Eye (tissue), 1 donor: ENCODE data around the gene NTM.
A peak's percentile ranks its signal among the peaks of the same experiment; 100 is the strongest.

Experiments used
- DNase-seq: peaks from one replicate; pipeline ENCODE4 v3.0.0-alpha.2; 2015

NTM gene

DNA sequence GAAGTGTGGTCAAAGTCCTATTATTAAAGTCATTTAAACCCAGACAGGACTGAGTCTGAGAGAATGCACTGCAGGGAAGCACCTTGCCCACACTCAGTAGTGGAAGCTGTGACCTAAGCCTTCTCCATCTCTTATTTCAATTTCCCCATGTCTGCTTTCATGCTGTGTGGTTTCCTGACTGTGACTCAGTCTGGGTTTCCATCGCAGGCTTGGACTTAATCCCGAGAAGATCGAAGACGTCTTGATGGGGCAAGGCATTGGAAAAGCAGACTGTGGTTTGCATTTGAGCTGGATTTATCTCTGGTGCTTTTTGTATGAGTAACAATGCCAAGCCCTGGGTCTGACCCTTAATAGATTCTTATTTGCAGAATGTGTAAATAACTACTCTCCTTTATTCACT is 238.9 kb downstream of the NTM start:
- no peak for DNase-seq

- DNase-seq, result no peak
Measured at GRCh38 chr11:131609921-131610320, 239.5 kb downstream of the NTM start.

DNA sequence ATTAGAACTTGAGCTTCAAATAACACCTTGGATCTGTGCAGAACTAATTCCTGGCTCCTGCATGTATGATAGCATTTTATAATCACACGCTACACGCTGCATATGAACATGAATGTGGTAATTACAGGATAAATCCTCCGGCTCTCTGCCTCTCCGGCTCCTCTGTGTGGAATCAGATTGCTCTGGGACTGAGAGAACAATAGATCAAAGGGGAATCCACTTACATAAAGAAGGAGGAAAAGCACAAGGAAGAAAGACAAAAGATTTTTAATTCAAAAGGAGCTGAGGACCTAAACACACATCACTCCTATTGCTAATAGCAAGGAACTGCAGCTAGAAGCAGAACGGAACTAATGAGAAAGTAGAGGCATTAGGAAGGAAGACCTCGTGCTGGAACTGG is 240.9 kb downstream of the NTM start:
- DNase-seq, result peak; percentile 38

DNA sequence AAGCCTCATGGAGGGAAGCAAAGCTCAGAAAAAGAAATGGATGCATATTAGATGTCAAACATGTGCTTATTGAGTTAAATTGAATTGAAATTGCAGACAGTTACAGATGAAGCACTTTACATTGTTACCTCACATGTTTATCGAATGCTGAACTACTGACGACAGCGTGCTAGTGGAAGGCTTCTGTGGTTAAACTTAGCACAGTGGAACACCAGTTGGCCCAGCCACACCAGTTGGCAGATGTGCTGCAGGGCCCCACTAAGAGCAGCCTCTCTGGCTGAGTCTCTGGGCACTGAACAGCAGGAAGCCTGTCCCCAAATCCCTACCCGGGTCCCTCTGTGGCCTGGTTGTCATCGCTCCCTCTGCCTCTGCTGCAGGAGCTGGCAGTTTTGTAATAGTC is 242.1 kb downstream of the NTM start:
- no peak for DNase-seq

DNA sequence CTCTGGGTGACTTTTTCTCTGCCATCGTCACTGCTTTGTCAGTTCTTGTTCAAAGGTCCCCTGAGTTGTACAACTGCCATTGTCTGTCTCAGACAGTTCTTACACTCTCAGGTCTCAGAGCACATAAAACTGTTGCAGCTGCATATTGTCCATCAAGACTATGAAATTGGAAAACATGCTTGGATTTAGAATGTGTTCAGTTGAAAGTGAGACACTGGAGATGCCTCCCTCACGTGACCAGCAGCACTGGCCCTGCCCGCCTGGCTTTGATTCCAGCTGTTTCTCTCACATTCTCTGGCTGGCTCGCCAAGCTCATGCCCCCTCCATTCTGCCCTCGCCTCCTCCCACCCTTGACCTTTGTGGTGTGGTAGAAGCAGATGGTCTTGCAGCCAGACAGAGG is 244.2 kb downstream of the NTM start:
- DNase-seq, result peak; percentile 69

DNA sequence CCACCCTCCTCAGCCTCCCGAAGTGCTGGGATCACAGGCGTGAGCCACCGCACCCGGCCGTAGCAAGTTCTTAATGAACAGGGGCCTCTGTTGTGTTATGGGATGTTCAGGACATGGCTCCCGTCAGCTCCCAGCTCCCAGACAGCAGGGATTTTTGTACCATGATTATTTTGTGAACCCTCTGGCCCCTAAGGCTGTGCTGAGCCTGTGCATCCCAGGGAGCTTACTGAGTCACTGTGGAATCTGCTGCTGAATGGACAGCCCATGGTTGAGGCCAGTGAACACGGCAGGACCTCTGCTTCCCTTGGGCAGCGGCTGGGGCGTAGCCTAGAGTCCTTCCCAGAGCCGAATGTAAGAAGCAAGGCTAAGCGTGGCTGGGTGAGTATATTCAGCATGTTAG is 245.2 kb downstream of the NTM start:
- no peak for DNase-seq

- peak; percentile 33 for DNase-seq
Measured at GRCh38 chr11:131616481-131617140, 246.2 kb downstream of the NTM start.

GRCh38 chr11:131618201-131618600 is 247.8 kb downstream of the NTM start:
- DNase-seq, result no peak

DNA sequence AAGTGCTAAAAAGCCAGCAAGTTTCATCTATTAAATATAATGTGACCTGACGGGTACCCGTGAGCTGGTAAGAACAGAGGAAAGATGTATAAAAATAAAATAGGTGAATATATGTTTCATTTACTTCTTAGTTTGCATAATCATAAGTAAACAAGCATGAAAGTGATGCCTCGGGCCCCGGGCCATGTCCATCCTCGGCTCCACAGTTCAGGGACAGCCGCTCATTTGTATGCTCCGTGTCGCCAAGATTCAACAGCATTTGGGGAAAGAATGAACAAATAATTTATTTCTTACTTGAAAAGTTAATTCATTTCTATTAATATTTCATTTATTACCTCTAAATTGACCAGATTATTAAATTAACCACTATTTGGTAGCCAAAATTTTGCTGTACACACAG is 251.8 kb downstream of the NTM start:
- no peak for DNase-seq

- DNase-seq, result no peak
Measured at GRCh38 chr11:131624531-131624930, 254.1 kb downstream of the NTM start.

DNA sequence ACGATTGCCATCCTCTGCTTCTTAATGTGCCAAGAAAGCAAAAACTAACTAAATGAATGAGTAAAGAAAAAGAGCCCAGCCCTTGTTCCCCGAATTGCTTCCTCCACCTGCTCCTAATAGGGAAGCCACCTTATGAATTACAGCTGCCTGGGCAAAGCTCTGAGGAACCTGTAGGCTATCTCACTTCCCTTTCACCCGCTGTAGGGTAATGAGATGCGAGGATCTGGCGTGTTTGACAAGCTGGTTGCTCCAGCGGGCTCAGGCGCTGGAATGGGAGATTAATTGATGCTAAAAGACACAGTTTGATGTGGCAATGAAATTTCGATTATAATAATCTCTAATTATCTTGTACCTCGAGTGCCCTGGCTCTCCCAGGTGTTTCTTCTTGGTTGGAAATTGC is 256.4 kb downstream of the NTM start:
- no peak for DNase-seq

DNA sequence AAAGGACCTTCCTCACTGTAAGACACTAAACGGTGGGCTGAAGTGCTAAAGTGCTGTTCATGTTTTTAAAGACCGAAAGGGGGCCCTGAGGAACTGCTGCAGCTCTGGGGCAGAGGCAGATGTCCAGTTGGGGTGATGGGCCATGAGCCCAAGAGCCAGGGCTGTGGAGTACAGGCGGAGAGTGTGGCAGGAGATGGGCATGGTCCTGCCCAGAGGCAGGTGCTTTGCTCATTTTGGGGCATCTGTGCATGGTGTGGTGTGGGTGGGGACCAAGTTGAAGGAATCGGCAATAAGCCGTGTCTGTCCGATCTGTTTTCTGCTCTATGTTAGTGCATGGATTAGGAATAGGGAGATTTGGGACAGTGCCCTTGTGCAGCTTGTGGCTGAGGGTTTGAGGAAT is 258.3 kb downstream of the NTM start:
- no peak for DNase-seq

DNA sequence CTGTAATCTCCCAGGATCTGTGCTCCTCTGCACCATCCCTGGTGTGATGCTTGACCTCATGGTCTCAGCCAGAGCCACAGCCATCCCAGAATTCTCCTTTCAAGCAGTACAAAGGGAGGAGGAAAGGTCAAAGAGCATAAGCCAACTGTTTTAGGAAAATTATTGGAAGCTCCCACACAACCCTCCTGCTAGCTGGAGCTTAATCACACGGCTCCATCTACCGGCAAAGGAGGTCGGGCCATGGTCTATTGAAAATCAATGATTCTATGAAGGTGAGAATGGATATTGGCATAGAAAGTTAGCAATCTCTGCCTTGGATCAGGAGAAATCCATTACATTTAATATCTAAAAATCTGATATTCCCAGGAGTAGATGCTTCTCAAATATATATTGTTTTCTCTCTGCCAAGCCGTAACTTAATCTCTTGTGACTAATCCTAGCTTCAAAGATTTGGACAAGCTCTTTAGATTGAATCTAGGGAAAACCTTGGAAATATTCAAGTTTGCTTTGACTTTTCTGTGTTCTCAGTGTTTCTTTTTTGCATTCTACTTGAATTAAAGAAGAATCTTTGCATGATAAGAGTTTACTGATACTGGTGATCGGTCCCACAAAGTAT is 259.6 kb downstream of the NTM start:
- no peak for DNase-seq

GRCh38 chr11:131632971-131633370 is 262.6 kb downstream of the NTM start:
- DNase-seq, result no peak

DNA sequence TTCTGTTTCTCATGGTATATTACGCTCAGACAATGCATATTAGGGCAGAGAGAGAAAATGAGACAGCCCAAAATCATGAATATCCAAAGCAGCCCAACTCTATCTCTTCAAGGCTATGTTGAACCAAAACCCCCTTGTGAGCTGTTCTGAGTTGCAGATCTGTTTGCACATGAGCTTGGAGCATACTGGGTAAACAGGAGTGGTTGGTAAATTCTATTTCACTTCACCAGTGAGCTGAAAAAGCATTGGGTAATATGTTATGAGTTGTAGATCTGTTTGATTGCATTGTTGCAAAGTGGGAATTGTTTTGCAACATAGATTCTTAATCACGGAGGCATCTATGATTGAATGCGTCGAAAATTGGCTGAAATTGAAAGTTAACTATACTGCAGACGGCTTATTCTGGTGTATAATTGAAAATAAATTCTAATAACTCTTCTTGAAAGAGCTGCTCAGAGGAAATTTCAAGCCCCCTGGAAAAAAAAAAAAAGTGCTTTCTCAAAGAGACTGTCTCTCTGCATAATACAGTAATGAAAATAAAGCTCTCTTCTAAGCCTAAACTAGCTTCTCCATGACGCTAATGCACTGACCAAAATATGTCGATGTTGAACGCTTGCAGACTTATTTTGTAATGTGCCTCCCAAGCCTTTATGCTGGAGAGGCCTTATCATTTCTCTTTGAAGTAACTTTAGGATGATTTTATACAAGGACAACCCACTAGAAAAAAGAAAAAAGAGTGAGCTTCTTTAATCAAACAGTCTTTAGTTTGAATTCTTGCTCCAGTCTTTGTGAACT is 263.7 kb downstream of the NTM start:
- DNase-seq, result no peak

DNA sequence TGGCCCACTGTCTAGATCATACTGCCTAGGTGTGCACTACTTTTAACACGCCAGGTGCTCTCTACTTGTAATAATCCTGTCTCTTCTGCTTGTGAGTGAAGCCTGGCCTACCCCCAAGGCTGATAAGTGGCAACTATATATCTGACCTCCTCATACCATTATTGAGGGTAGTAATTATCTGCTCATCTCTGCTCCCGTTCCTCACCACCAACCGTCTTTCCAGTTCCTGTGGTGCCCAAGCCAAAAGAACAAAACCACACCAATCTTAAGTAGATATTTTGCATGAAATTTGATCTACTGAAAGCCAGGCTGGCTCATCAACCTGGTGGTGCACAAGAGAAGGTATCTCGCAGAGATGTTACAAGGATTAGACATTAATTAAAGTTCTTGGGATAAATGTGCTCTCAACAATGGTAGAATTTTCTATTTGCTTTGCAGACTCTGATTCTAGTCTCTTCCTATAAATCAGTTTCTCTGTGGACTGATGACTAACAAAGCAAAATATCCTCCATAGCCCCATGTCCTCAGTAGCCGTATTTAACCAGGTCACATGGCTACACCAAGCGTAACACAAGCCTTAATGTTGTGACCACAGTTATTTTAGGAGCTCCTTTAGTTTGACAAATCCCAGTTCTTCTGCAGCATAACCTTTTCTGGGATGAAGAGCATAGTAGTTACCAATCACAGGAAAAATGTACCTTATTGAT is 267.2 kb downstream of the NTM start:
- DNase-seq, result no peak

- DNase-seq, result no peak
Measured at GRCh38 chr11:131638889-131639288, 268.5 kb downstream of the NTM start.

GRCh38 chr11:131640320-131640719 is 269.9 kb downstream of the NTM start:
- DNase-seq, result peak; percentile 77

- peak; percentile 69 for DNase-seq
Measured at GRCh38 chr11:131642756-131643531, 272.5 kb downstream of the NTM start.

DNA sequence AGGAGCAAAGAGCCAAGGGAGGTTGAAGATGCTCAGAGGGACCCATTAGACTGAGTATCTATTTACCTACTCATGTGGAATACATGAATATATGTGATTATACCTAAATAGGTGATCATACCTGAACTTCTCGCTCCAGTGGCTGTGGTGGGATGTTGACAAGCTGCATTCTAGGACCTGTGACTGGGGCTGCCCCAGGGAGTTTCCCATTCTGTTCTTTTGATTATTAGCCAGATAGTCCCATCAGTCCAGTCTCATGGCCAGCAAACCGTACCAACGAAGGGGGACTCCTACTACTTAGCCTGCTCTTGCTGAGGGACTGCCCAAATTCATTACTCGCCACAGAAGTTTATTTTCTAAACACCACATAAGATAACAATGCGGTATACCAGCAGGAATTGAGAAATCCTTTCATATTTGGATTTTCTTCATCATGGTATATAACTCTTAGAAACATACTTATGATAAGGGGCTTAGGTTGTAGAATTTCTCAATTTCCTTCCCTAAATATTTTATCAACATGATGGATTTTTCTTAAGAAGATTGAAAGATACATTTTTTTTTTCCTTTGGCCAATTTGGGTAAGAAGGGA is 273.9 kb downstream of the NTM start:
- no peak for DNase-seq

GRCh38 chr11:131645237-131645636 is 274.8 kb downstream of the NTM start:
- no peak for DNase-seq

DNA sequence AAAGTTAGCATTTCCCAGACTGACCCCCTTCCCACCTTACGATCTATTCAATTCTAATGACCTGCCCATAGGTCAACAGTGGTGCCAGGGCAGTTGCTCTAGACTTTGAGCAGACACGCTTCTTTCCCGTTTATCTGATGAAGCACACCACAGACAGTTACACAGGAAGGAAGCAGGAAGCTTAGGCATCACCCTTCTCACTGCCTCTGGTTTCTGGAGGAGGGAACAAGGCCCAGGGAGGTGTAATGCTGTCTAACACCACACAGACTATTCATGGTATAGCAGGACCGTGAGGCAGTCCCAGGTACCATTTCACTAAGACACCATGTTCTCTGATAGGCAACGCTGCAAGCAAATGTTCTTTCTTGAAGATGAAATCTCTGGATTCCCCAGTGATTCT is 279.4 kb downstream of the NTM start:
- DNase-seq, result no peak
